ENCODE data around the gene ZDHHC13.

ZDHHC13 gene

GRCh38 chr11:19216709-19217374 is 99.9 kb downstream of the ZDHHC13 start:
- TF ChIP-seq REST (IDR thresholded peaks at IDR 0.05; ENCODE audit: insufficient read depth in 1 of 2, low read depth in 2 of 2, low read length in 2 of 2), result no peak

- no peak for TF ChIP-seq POLR2AphosphoS5 (IDR thresholded peaks at IDR 0.05; ENCODE audit: low read depth, low read length)
- TF ChIP-seq SIN3A (IDR thresholded peaks at IDR 0.05; ENCODE audit: borderline replicate concordance, insufficient read depth, low read length), result no peak
- TF ChIP-seq REST (IDR thresholded peaks at IDR 0.05; ENCODE audit: insufficient read depth in 1 of 2, low read depth in 2 of 2, low read length in 2 of 2), result no peak
- TF ChIP-seq FOXP2 (optimal IDR thresholded peaks at IDR 0.05; ENCODE audit: borderline replicate concordance, extremely low read depth, extremely low read length, insufficient read depth), result no peak
- TF ChIP-seq TAF1 (IDR thresholded peaks at IDR 0.05; ENCODE audit: borderline replicate concordance, insufficient read depth, low read length), result no peak
Observed at GRCh38 chr11:19218216-19218615, 101.2 kb downstream of the ZDHHC13 start.

- TF ChIP-seq FOXP2 (optimal IDR thresholded peaks at IDR 0.05; ENCODE audit: borderline replicate concordance, extremely low read depth, extremely low read length, insufficient read depth) (no peak), SIN3A (IDR thresholded peaks at IDR 0.05; ENCODE audit: borderline replicate concordance, insufficient read depth, low read length) (no peak), TAF1 (IDR thresholded peaks at IDR 0.05; ENCODE audit: borderline replicate concordance, insufficient read depth, low read length) (no peak), REST (IDR thresholded peaks at IDR 0.05; ENCODE audit: insufficient read depth in 1 of 2, low read depth in 2 of 2, low read length in 2 of 2) (no peak), POLR2AphosphoS5 (IDR thresholded peaks at IDR 0.05; ENCODE audit: low read depth, low read length) (no peak)
Observed at GRCh38 chr11:19218786-19219460, 102.0 kb downstream of the ZDHHC13 start.

GRCh38 chr11:19220903-19221724 is 104.1 kb downstream of the ZDHHC13 start:
- no peak for TF ChIP-seq FOXP2 (optimal IDR thresholded peaks at IDR 0.05; ENCODE audit: borderline replicate concordance, extremely low read depth, extremely low read length, insufficient read depth)
- TF ChIP-seq POLR2AphosphoS5 (IDR thresholded peaks at IDR 0.05; ENCODE audit: low read depth, low read length), result no peak
- no peak for TF ChIP-seq REST (IDR thresholded peaks at IDR 0.05; ENCODE audit: insufficient read depth in 1 of 2, low read depth in 2 of 2, low read length in 2 of 2)
- no peak for TF ChIP-seq SIN3A (IDR thresholded peaks at IDR 0.05; ENCODE audit: borderline replicate concordance, insufficient read depth, low read length)
- TF ChIP-seq TAF1 (IDR thresholded peaks at IDR 0.05; ENCODE audit: borderline replicate concordance, insufficient read depth, low read length), result no peak

Measured in PFSK-1 (cell line).